IPS DF 6.9 (cell line): ENCODE data around the gene RMI2.

Source experiments
- DNase-seq: peaks from one replicate; pipeline ENCODE4 v3.0.0-alpha.2; 2013; ENCODE audit warnings: low read depth, low spot score
- H3K27ac ChIP-seq: one replicate; pipeline ENCODE4 v1.5.1; 2013; ENCODE audit warnings: low read length, control low read depth
- H3K27me3 ChIP-seq: 2 replicates; pipeline ENCODE4 v1.6.1; 2013; ENCODE audit warnings: mild to moderate bottlenecking, low read length; ENCODE audit not compliant: control insufficient read depth, insufficient read depth
- H3K36me3 ChIP-seq: 2 replicates; pipeline ENCODE4 v1.6.1; 2013; ENCODE audit warnings: low read length; ENCODE audit not compliant: control insufficient read depth, insufficient read depth
- H3K4me1 ChIP-seq: 2 replicates; pipeline ENCODE4 v1.6.1; 2013; ENCODE audit warnings: low read length; ENCODE audit not compliant: control insufficient read depth, insufficient read depth
- H3K4me3 ChIP-seq: 2 replicates; pipeline ENCODE4 v1.5.1; 2013; ENCODE audit warnings: mild to moderate bottlenecking, low read length
- H3K9me3 ChIP-seq: 2 replicates; pipeline ENCODE4 v1.6.1; 2013; ENCODE audit warnings: low read length, inconsistent platforms; ENCODE audit not compliant: control insufficient read depth, insufficient read depth
- WGBS: extraction: QIAGEN DNeasy Blood & Tissue Kit; methylation state at CpG from one replicate; pipeline ENCODE4 v1.1.7; 2013; ENCODE audit warnings: mixed read lengths, missing lambda C conversion rate; ENCODE audit not compliant: insufficient read length, insufficient coverage; 5-methylcytosine and 5-hydroxymethylcytosine counted together

RMI2 gene

GRCh38 chr16:11301645-11302501, 43.4 kb upstream of the RMI2 start:
- DNase-seq, result no peak
- Histone ChIP-seq H3K9me3 (no peaks in the 10 kb centered on the region), H3K4me1 (peaks cover 4% of the 10 kb centered on the region), H3K4me3 (no peak overlapping the region), H3K27ac (no peak overlapping the region), H3K27me3 (no peaks in the 10 kb centered on the region), H3K36me3 (no peaks in the 10 kb centered on the region)
- no CpG with 5 or more reads among the region's 4 CpGs for WGBS

DNA sequence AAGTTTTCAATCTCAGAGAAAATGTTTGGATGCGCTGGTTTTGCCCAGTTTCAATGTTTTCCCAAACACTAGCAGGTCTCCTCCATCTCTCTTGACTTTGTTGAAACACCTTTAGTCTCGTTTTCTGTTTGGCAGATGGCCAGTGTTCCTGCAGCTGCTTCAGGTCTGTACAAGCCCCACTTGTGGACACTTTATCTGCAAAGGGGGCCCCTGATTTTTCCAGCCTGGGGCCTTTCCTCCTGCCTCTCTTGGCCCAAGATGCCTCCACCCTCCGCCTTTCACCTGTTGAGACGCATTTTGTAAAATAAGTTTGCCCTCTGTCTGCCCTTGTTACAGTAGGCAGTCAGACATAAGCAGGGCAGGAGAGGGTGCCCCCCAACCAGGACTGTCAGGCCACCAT, 42.3 kb upstream of the RMI2 start:
- no CpG with 5 or more reads among the region's 4 CpGs for WGBS
- H3K36me3 ChIP-seq, result no peaks in the 10 kb centered on the region

GRCh38 chr16:11303405-11304138, 41.7 kb upstream of the RMI2 start:
- Histone ChIP-seq H3K27me3 (no peaks in the 10 kb centered on the region), H3K4me3 (no peak overlapping the region), H3K36me3 (no peaks in the 10 kb centered on the region), H3K27ac (no peak overlapping the region), H3K9me3 (no peaks in the 10 kb centered on the region), H3K4me1 (no peaks in the 10 kb centered on the region)
- no peak for DNase-seq
- WGBS, result no CpG with 5 or more reads among the region's 18 CpGs

More for the DNA sequence above, 42.3 kb upstream of the RMI2 start:
- no peaks in the 10 kb centered on the region for H3K27me3 ChIP-seq
- H3K4me3 ChIP-seq, result no peak overlapping the region
- H3K4me1 ChIP-seq, result no peaks in the 10 kb centered on the region
- H3K27ac ChIP-seq, result no peak overlapping the region
- no peak for DNase-seq
- H3K9me3 ChIP-seq, result no peaks in the 10 kb centered on the region

DNA sequence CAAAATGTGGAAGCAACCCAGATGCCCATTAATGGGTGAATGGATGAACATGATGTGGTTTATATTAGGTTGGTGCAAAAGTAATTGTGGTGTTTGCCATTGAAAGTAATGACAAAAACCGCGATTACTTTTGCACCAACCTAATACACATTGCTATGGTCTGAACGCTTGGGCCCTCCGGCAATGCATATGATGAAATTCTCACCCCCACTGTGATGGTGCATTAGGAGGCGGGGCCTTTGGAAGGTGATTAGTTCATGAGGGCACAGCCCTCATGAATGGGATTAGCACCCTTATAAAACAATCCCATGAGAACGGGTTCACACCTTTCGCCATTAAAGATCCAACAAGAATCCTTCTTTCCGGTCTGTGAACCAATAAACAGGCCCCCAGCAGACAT, 38.9 kb upstream of the RMI2 start:
- no peaks in the 10 kb centered on the region for H3K36me3 ChIP-seq
- H3K9me3 ChIP-seq, result no peaks in the 10 kb centered on the region
- WGBS, result no CpG with 5 or more reads among the region's 8 CpGs

DNA sequence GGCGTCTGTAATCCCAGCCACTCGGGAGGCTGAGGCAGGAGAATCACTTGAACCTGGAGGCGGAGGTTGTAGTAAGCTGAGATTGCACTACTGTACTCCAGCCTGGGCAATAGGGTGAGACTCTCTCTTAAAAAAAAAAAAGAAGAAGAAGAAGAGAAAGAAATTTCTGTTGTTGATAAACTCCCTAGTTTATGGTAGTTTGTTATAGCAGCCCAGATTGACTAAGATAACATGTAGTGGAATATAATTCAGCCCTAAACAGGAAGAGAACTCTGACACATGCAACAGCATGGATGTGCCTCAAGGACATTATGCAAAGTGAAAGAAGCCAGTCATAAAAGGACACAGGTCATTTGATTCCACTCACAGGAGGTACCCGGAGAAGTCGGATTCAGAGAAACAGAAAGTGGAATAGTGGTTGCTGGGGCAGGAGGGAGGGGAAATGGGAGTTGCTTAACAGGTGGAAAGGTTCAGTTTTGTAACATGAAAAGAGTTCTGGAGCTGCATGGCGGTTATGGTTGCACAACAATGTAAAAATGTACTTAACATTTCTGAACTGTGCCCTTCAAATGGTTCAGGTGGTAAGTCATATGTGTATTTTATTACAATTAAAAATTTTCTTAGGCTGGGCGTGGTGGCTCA, 38.1 kb upstream of the RMI2 start:
- no peak overlapping the region for H3K27ac ChIP-seq
- no CpG with 5 or more reads among the region's 7 CpGs for WGBS
- no peak for DNase-seq
- H3K27me3 ChIP-seq, result no peaks in the 10 kb centered on the region
- peaks cover 4% of the 10 kb centered on the region for H3K4me1 ChIP-seq
- no peaks in the 10 kb centered on the region for H3K9me3 ChIP-seq
- H3K36me3 ChIP-seq, result no peaks in the 10 kb centered on the region
- H3K4me3 ChIP-seq, result no peak overlapping the region

More for the DNA sequence above, 38.9 kb upstream of the RMI2 start:
- Histone ChIP-seq H3K27ac (no peak overlapping the region), H3K4me3 (no peak overlapping the region), H3K4me1 (peaks cover 2% of the 10 kb centered on the region), H3K27me3 (no peaks in the 10 kb centered on the region)
- DNase-seq, result no peak

- H3K9me3 ChIP-seq, result no peaks in the 10 kb centered on the region
- H3K4me1 ChIP-seq, result peaks cover 7% of the 10 kb centered on the region
- no peak for DNase-seq
- no peaks in the 10 kb centered on the region for H3K27me3 ChIP-seq
- H3K27ac ChIP-seq, result no peak overlapping the region
- H3K4me3 ChIP-seq, result no peak overlapping the region
- WGBS, result no CpG with 5 or more reads among the region's 21 CpGs
- H3K36me3 ChIP-seq, result no peaks in the 10 kb centered on the region
These were observed 37.4 kb upstream of the RMI2 start for GRCh38 chr16:11307639-11308492.

DNA sequence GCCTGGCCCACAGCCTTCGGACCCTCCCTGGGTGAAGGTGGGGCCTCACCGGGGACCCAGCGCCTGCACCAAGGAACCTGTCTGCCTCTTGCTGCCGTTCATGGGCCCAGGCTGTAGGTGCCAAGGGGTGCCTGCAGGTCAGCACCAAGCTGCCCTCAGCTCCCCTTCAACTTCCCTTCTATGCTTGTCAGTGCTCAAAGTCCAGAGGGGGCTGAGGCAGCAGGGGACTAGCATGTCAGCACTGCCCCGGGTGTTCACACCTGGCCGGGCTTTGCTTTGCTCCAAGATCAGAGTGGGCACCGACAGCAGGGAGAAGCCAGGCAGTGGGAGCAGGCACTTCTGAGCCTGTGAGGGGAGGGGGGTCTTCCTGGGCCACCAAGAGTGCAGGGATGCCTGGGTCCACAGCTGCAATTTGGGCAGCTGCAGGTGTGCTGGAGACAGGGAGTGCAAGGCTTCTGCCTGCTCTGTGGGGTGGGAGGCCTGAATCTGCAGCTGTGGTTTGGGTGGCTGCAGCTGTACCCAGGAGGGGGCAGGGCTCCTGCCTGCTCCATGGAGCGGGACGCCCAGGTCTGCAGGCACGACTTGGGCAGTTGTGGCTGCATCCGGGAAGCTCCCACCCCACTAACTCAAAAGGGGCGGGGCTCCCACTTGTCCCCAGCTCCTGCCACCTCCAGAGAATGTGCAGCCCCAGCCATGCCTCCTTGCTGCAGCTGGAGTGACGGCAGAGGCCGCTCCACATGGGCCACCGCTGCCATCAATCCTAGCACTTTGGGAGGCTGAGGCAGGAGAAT, 36.6 kb upstream of the RMI2 start:
- H3K36me3 ChIP-seq, result no peaks in the 10 kb centered on the region
- H3K27me3 ChIP-seq, result no peaks in the 10 kb centered on the region
- no peak for DNase-seq
- WGBS, result no CpG with 5 or more reads among the region's 15 CpGs
- H3K27ac ChIP-seq, result no peak overlapping the region
- H3K4me1 ChIP-seq, result peaks cover 10% of the 10 kb centered on the region
- H3K9me3 ChIP-seq, result no peaks in the 10 kb centered on the region
- no peak overlapping the region for H3K4me3 ChIP-seq

- no peaks in the 10 kb centered on the region for H3K9me3 ChIP-seq
- WGBS, result no CpG with 5 or more reads among the region's 9 CpGs
- no peak overlapping the region for H3K4me3 ChIP-seq
- no peaks in the 10 kb centered on the region for H3K27me3 ChIP-seq
- DNase-seq, result no peak
- peaks cover 16% of the 10 kb centered on the region for H3K4me1 ChIP-seq
- H3K36me3 ChIP-seq, result no peaks in the 10 kb centered on the region
- no peak overlapping the region for H3K27ac ChIP-seq
These were observed 35.2 kb upstream of the RMI2 start for GRCh38 chr16:11309895-11310633.

DNA sequence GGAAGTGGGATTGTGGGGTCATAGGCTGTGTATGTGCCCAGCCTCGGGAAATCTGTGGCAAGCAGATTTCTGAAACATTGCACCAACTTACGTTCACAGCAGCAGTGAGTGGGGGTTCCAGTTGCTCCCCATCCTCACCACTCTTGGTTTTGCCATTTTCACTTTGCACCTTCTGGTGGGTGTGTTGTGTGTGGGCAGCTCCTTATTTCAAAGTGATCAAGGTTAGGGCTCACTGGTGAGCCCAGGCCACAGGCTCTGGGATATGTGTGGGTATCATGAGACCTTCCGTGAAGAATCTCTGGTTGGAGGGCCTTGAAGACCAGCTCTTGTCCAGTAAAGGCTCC, 34.7 kb upstream of the RMI2 start:
- no peak overlapping the region for H3K4me3 ChIP-seq
- H3K27me3 ChIP-seq, result no peaks in the 10 kb centered on the region
- WGBS, result no CpG with 5 or more reads among the region's 3 CpGs
- DNase-seq, result no peak
- H3K36me3 ChIP-seq, result no peaks in the 10 kb centered on the region
- H3K4me1 ChIP-seq, result peaks cover 16% of the 10 kb centered on the region
- H3K9me3 ChIP-seq, result no peaks in the 10 kb centered on the region
- H3K27ac ChIP-seq, result no peak overlapping the region
